CD4-positive, alpha-beta T cell (primary cell): ENCODE results near the gene NOL11. TPM values are rescaled to one million over a fixed set of nuclear protein-coding genes. Genes with fewer than 3 reads are reported as not detected.

Experiments
- ATAC-seq: fragments of 200-7000 bp; cut with Tn5 transposase; one replicate; pipeline ENCODE4 v1.10.0; 2022; ENCODE audit warnings: mild to moderate bottlenecking; ENCODE audit not compliant: poor library complexity
- CTCF ChIA-PET: fragments of 350-600 bp; sonication (Branson Sonifier 250); formaldehyde crosslinking; loops from one replicate; lab custom pipeline; 2021; ENCODE audit warnings: antibody characterized with exemption, inconsistent platforms; lab: Charles Lee
- POLR2A ChIA-PET: fragments of 350-600 bp; sonication (Branson Sonifier 250); formaldehyde crosslinking; loops from one replicate; lab custom pipeline; 2021; ENCODE audit warnings: antibody characterized with exemption, inconsistent platforms; lab: Charles Lee
- DNase-seq, 14 experiments: peaks; one replicate each; pipeline ENCODE4 v3.0.0-alpha.2; 2013 to 2020; ENCODE audit warnings: mixed read lengths in 2 of 14
- H3K27ac ChIP-seq, 2 donors: one replicate each; pipeline versions ENCODE4 v1.5.1 to v1.7.0; 2013; ENCODE audit warnings: low read length in 2 of 2, low read depth in 1 of 2, mild to moderate bottlenecking in 1 of 2
- H3K27me3 ChIP-seq, 2 experiments: 1 replicate in 1 of 2; 2 replicates in 1 of 2; pipeline versions ENCODE4 v1.6.1 to v1.7.0; 2013; ENCODE audit warnings: low read length in 2 of 2, control low read depth in 1 of 2, mild to moderate bottlenecking in 1 of 2, moderate library complexity in 1 of 2; ENCODE audit not compliant: insufficient read depth in 2 of 2, control insufficient read depth in 1 of 2
- H3K36me3 ChIP-seq: one replicate; pipeline ENCODE4 v1.6.1; 2013; ENCODE audit warnings: low read length, control low read depth; ENCODE audit not compliant: insufficient read depth
- H3K4me1 ChIP-seq: one replicate; pipeline ENCODE4 v1.6.1; 2013; ENCODE audit warnings: low read length, control low read depth; ENCODE audit not compliant: insufficient read depth
- H3K4me3 ChIP-seq: one replicate; pipeline ENCODE4 v1.5.1; 2013; ENCODE audit warnings: mild to moderate bottlenecking, low read length, moderate library complexity
- H3K9me3 ChIP-seq, 2 experiments: 1 replicate in 1 of 2; 2 replicates in 1 of 2; pipeline versions ENCODE4 v1.6.1 to v1.7.0; 2013; ENCODE audit warnings: low read length in 2 of 2, mild to moderate bottlenecking in 2 of 2, control low read depth in 1 of 2, moderate library complexity in 1 of 2; ENCODE audit not compliant: control insufficient read depth in 1 of 2, insufficient read depth in 1 of 2
- H3K27ac Mint-ChIP-seq: one replicate; pipeline ENCODE4 v1.8.0; 2020; ENCODE audit warnings: mixed read lengths
- H3K27me3 Mint-ChIP-seq: one replicate; pipeline ENCODE4 v1.8.0; 2021; ENCODE audit warnings: mixed read lengths
- H3K36me3 Mint-ChIP-seq: one replicate; pipeline ENCODE4 v1.8.0; 2021; ENCODE audit warnings: low read depth, mixed read lengths
- H3K4me1 Mint-ChIP-seq: one replicate; pipeline ENCODE4 v1.8.0; 2021; ENCODE audit warnings: low read depth, mixed read lengths
- H3K4me3 Mint-ChIP-seq: one replicate; pipeline ENCODE4 v1.8.0; 2020; ENCODE audit warnings: mild to moderate bottlenecking, mixed read lengths
- H3K9me3 Mint-ChIP-seq: one replicate; pipeline ENCODE4 v1.8.0; 2020; ENCODE audit warnings: mixed read lengths
- CTCF ChIP-seq: fragments of 200-600 bp; IDR thresholded peaks from one replicate; pipeline ENCODE4 v1.8.0; 2022; ENCODE audit warnings: antibody characterized with exemption, mild to moderate bottlenecking
- intact Hi-C, 2 experiments: fragments of 100-400 bp; cut with DNase I in 1 of 2; cut with micrococcal nuclease in 1 of 2; formaldehyde crosslinking; loops; one replicate each; pipeline versions ENCODE4 v1.15.1 to v1.9.0; 2023 to 2025; cut with DNase I, micrococcal nuclease
- total RNA-seq, 174 experiments: library from RNA in 2 of 174; stranded (reverse) in 2 of 174; gene quantifications; one replicate each; pipeline ENCODE4 v1.2.3 and lab custom pipeline; 2021 to 2026

Gene NOL11
- total RNA-seq, 2 experiments from 2014 or later, result 89.1 to 91.2 TPM

GRCh38 chr17:67785504-67785903 is 67.8 kb downstream of the NOL11 start:
- no peak for ATAC-seq
- TF ChIP-seq CTCF, result no peak
- ChIA-PET POLR2A (no interaction called here), CTCF (no interaction called here)
- no peaks in the 10 kb centered on the region for H3K27me3 ChIP-seq
- H3K4me1 Mint-ChIP-seq, result no peaks in the 10 kb centered on the region
- no peak overlapping the region for H3K4me3 ChIP-seq
- no peak overlapping the region for H3K4me3 Mint-ChIP-seq
- DNase-seq, result no peak
- H3K27ac Mint-ChIP-seq, result no peak overlapping the region
- no peaks in the 10 kb centered on the region for H3K27me3 Mint-ChIP-seq
- H3K9me3 Mint-ChIP-seq, result no peaks in the 10 kb centered on the region
- no peak overlapping the region for H3K27ac ChIP-seq
- H3K9me3 ChIP-seq, result peaks cover 0 to 7% of the 10 kb centered on the region in 2 experiments
- no peaks in the 10 kb centered on the region for H3K36me3 ChIP-seq
- H3K36me3 Mint-ChIP-seq, result no peaks in the 10 kb centered on the region
- no peaks in the 10 kb centered on the region for H3K4me1 ChIP-seq
- intact Hi-C loops, result no loop called here

Other genes starting within 250 kb of the NOL11 start
- gene BPTF, start 107.6 kb downstream of the NOL11 start, total RNA-seq, result 100 to 1,000 TPM; 117 to 125 TPM